Measurements from ENCODE around the gene CSAG3.
"Not testable (repeated sequence)": the region's sequence is repeated elsewhere in the genome, so short reads cannot be mapped to it uniquely, and the experiment has no call there.

The CSAG3 gene

GRCh38 chrX:152758918-152759317 is at the start of gene CSAG3:
TSS of gene CSAG3 (plus strand) at chrX:152759218.
- DNase-seq (ENCODE audit: low read depth): not testable (repeated sequence)

GRCh38 chrX:152713195-152713594 is 45.8 kb upstream of the CSAG3 start:
- H3K4me3 ChIP-seq (ENCODE audit: low read length); DNase-seq (ENCODE audit: low read depth): not testable (repeated sequence)

More at GRCh38 chrX:152758918-152759317, at the start of gene CSAG3:
- H3K4me3 ChIP-seq (ENCODE audit: low read length): not testable (repeated sequence)

- not testable (repeated sequence) for H3K4me3 ChIP-seq (ENCODE audit: low read length)
Measured at GRCh38 chrX:152713815-152714787, 44.9 kb upstream of the CSAG3 start, which contains the start of gene MAGEA2B. TSS of gene MAGEA2B (plus strand) at chrX:152714628. CDS start at chrX:152717107, 2,479 bp downstream.

GRCh38 chrX:152725409-152725808 is 33.6 kb upstream of the CSAG3 start:
- no peak for DNase-seq (ENCODE audit: low read depth)
- no peak for TF ChIP-seq CTCF (IDR thresholded peaks at IDR 0.05; ENCODE audit: insufficient read depth, low read depth, low read length, missing control alignments)

More at GRCh38 chrX:152713815-152714787, 44.9 kb upstream of the CSAG3 start, which contains the start of gene MAGEA2B:
- DNase-seq (ENCODE audit: low read depth): not testable (repeated sequence)

GRCh38 chrX:152733261-152733975 is 25.6 kb upstream of the CSAG3 start, which contains the start of the genes CSAG1 and MAGEA12:
TSS of gene CSAG1 (minus strand) at chrX:152733721. CDS start at chrX:152732460, 1,261 bp downstream.
TSS of gene MAGEA12 (plus strand) at chrX:152733757. CDS start at chrX:152736162, 2,405 bp downstream.
- no peak for TF ChIP-seq CTCF (IDR thresholded peaks at IDR 0.05; ENCODE audit: insufficient read depth, low read depth, low read length, missing control alignments)
- no peak within 1 kb of the TSS for H3K4me3 ChIP-seq (ENCODE audit: low read length)
- no peak for DNase-seq (ENCODE audit: low read depth)

More at GRCh38 chrX:152725409-152725808, 33.6 kb upstream of the CSAG3 start:
- no peak overlapping the region for H3K4me3 ChIP-seq (ENCODE audit: low read length)

GRCh38 chrX:152734143-152734858 is 24.7 kb upstream of the CSAG3 start:
- DNase-seq (ENCODE audit: low read depth); H3K4me3 ChIP-seq (ENCODE audit: low read length): not testable (repeated sequence)

GRCh38 chrX:152735101-152735500 is 23.9 kb upstream of the CSAG3 start:
- no peak overlapping the region for H3K4me3 ChIP-seq (ENCODE audit: low read length)
- DNase-seq (ENCODE audit: low read depth): no peak
- TF ChIP-seq CTCF (IDR thresholded peaks at IDR 0.05; ENCODE audit: insufficient read depth, low read depth, low read length, missing control alignments): no peak

- no peak for TF ChIP-seq CTCF (IDR thresholded peaks at IDR 0.05; ENCODE audit: insufficient read depth, low read depth, low read length, missing control alignments)
- no peak for DNase-seq (ENCODE audit: low read depth)
- no peak overlapping the region for H3K4me3 ChIP-seq (ENCODE audit: low read length)
Measured at GRCh38 chrX:152735860-152736511, 23.0 kb upstream of the CSAG3 start.

- H3K4me3 ChIP-seq (ENCODE audit: low read length); DNase-seq (ENCODE audit: low read depth): not testable (repeated sequence)
Measured at GRCh38 chrX:152736528-152736927, 22.5 kb upstream of the CSAG3 start.

Data from epithelial cell of esophagus (primary cell).